H1 (cell line): ENCODE data around the gene RBSN. TPM values are rescaled to one million over a fixed set of nuclear protein-coding genes. Genes with fewer than 3 reads are reported as not detected.

Experiments
- BACH1 ChIP-seq: IDR thresholded peaks from 2 replicates; pipeline ENCODE4 v1.6.1; 2012; ENCODE audit warnings: low read length, improper control_type of control experiment
- CHD2 ChIP-seq: IDR thresholded peaks from 2 replicates; pipeline ENCODE4 v1.6.1; 2012; ENCODE audit warnings: low read length, improper control_type of control experiment
- EP300 ChIP-seq, 2 experiments: IDR thresholded peaks; 1 replicate in 1 of 2; 2 replicates in 1 of 2; pipeline ENCODE4 v1.6.1; 2011 to 2012; ENCODE audit warnings: low read depth in 2 of 2, low read length in 2 of 2, mild to moderate bottlenecking in 2 of 2, borderline replicate concordance in 1 of 2, inconsistent platforms in 1 of 2, moderate library complexity in 1 of 2
- FOSL1 ChIP-seq: IDR thresholded peaks from 2 replicates; pipeline ENCODE4 v1.6.1; 2011; ENCODE audit warnings: mild to moderate bottlenecking, low read depth, low read length, moderate library complexity; ENCODE audit not compliant: insufficient read depth
- YY1 ChIP-seq: IDR thresholded peaks from 2 replicates; pipeline ENCODE4 v1.6.1; 2011; ENCODE audit warnings: low read depth, mild to moderate bottlenecking, low read length
- polyA plus RNA-seq, 7 experiments: library from polyadenylated mRNA; depleted of rRNA in 3 of 7; stranded (reverse) in 5 of 7; unstranded in 2 of 7; fragments of >200 nt in 5 of 7; fragments of 200-250 nt in 2 of 7; gene quantifications; 1 replicate in 5 of 7; 2 replicates in 1 of 7; 4 replicates in 1 of 7; pipeline versions ENCODE4 v1.2.1 to v1.2.3, GENCODE V29; 2011 to 2013; ENCODE audit warnings: missing spikeins in 2 of 7, mixed read lengths in 2 of 7
- total RNA-seq: library from RNA; stranded (reverse); fragmentation: NEBNext Ultra II Directional; extraction: Animal tissue kit (Norgen Biotek cat#: 25700); gene quantifications from 2 replicates; pipeline ENCODE4 v1.2.1, GENCODE V29; 2021
- TF ChIP-seq, protein P1 (sequence below): fragments of 300-600 bp; sonication (generic); IDR thresholded peaks from 2 replicates; pipeline ENCODE4 v1.7.1; 2012; ENCODE audit warnings: low read length, moderate library complexity, mild to moderate bottlenecking, inconsistent platforms; ENCODE audit not compliant: insufficient replicate concordance

The RBSN gene
- total and polyA plus RNA-seq, 2 of the 8 experiments (the other 6 are each of a cell fraction or from before 2014, with no cell fraction given), result 5.9 to 20.0 TPM

DNA sequence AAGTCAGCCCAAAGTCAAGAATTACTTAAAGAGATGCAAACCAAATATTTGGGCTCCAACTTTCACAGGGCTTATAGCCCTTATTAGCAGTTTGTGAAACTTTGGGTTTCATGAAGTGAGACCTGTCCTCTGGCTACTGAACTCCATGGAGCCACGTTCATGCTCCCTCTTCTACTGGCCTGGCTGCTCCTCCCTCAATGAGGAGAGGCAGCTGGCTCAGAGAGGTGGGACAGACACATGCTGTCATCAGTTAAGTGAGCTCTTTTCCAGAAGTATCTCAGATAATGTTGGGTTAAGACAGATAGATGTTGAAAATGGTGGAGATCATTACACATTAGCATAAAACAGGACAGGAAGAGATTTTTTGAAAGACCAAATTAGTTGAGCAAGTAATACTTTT lies 53.3 kb downstream of the RBSN start (continued):
- TF ChIP-seq, protein P1, sequence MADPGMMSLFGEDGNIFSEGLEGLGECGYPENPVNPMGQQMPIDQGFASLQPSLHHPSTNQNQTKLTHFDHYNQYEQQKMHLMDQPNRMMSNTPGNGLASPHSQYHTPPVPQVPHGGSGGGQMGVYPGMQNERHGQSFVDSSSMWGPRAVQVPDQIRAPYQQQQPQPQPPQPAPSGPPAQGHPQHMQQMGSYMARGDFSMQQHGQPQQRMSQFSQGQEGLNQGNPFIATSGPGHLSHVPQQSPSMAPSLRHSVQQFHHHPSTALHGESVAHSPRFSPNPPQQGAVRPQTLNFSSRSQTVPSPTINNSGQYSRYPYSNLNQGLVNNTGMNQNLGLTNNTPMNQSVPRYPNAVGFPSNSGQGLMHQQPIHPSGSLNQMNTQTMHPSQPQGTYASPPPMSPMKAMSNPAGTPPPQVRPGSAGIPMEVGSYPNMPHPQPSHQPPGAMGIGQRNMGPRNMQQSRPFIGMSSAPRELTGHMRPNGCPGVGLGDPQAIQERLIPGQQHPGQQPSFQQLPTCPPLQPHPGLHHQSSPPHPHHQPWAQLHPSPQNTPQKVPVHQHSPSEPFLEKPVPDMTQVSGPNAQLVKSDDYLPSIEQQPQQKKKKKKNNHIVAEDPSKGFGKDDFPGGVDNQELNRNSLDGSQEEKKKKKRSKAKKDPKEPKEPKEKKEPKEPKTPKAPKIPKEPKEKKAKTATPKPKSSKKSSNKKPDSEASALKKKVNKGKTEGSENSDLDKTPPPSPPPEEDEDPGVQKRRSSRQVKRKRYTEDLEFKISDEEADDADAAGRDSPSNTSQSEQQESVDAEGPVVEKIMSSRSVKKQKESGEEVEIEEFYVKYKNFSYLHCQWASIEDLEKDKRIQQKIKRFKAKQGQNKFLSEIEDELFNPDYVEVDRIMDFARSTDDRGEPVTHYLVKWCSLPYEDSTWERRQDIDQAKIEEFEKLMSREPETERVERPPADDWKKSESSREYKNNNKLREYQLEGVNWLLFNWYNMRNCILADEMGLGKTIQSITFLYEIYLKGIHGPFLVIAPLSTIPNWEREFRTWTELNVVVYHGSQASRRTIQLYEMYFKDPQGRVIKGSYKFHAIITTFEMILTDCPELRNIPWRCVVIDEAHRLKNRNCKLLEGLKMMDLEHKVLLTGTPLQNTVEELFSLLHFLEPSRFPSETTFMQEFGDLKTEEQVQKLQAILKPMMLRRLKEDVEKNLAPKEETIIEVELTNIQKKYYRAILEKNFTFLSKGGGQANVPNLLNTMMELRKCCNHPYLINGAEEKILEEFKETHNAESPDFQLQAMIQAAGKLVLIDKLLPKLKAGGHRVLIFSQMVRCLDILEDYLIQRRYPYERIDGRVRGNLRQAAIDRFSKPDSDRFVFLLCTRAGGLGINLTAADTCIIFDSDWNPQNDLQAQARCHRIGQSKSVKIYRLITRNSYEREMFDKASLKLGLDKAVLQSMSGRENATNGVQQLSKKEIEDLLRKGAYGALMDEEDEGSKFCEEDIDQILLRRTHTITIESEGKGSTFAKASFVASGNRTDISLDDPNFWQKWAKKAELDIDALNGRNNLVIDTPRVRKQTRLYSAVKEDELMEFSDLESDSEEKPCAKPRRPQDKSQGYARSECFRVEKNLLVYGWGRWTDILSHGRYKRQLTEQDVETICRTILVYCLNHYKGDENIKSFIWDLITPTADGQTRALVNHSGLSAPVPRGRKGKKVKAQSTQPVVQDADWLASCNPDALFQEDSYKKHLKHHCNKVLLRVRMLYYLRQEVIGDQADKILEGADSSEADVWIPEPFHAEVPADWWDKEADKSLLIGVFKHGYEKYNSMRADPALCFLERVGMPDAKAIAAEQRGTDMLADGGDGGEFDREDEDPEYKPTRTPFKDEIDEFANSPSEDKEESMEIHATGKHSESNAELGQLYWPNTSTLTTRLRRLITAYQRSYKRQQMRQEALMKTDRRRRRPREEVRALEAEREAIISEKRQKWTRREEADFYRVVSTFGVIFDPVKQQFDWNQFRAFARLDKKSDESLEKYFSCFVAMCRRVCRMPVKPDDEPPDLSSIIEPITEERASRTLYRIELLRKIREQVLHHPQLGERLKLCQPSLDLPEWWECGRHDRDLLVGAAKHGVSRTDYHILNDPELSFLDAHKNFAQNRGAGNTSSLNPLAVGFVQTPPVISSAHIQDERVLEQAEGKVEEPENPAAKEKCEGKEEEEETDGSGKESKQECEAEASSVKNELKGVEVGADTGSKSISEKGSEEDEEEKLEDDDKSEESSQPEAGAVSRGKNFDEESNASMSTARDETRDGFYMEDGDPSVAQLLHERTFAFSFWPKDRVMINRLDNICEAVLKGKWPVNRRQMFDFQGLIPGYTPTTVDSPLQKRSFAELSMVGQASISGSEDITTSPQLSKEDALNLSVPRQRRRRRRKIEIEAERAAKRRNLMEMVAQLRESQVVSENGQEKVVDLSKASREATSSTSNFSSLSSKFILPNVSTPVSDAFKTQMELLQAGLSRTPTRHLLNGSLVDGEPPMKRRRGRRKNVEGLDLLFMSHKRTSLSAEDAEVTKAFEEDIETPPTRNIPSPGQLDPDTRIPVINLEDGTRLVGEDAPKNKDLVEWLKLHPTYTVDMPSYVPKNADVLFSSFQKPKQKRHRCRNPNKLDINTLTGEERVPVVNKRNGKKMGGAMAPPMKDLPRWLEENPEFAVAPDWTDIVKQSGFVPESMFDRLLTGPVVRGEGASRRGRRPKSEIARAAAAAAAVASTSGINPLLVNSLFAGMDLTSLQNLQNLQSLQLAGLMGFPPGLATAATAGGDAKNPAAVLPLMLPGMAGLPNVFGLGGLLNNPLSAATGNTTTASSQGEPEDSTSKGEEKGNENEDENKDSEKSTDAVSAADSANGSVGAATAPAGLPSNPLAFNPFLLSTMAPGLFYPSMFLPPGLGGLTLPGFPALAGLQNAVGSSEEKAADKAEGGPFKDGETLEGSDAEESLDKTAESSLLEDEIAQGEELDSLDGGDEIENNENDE, result no peak
- TF ChIP-seq CHD2 (no peak), EP300 (IDR thresholded peaks at IDR 0.05; ENCODE audit: borderline replicate concordance in 1 of 2, low read depth in 2 of 2, low read length in 2 of 2) (no peak), BACH1 (no peak), FOSL1 (no peak), YY1 (no peak)
